Panc1 (cell line): ENCODE measurements around the gene DRP2. TPM values are rescaled to one million over a fixed set of nuclear protein-coding genes. Genes with fewer than 3 reads are reported as not detected.

Source experiments
- ATAC-seq: fragments of 200-7000 bp; cut with Tn5 transposase; 2 replicates; pipeline ENCODE4 v1.9.1; 2020; ENCODE audit warnings: mild to moderate bottlenecking, moderate library complexity
- BruUV-seq: library from RNA; stranded (reverse); fragments of 400-500 nt; replicated peaks from 2 replicates; lab custom pipeline; 2021; lab: Mats Ljungman, UMichigan
- CTCF ChIA-PET: fragments of 300-600 bp; sonication (Branson Sonifier 250); formaldehyde crosslinking; loops from one replicate; lab custom pipeline; 2022; ENCODE audit warnings: antibody characterized with exemption; lab: Charles Lee
- POLR2A ChIA-PET: fragments of 300-600 bp; sonication (Branson Sonifier 250); formaldehyde crosslinking; loops from one replicate; lab custom pipeline; 2022; ENCODE audit warnings: antibody characterized with exemption; lab: Charles Lee
- DNase-seq: peaks from one replicate; pipeline ENCODE4 v3.0.0-alpha.2; 2010; ENCODE audit warnings: low read depth, low spot score
- H3K27ac ChIP-seq: 2 replicates; pipeline ENCODE4 v1.5.1; 2011; ENCODE audit warnings: mild to moderate bottlenecking, low read length, inconsistent platforms
- H3K27me3 ChIP-seq: fragments of 200-500 bp; sonication (Bioruptor generic); 2 replicates; pipeline ENCODE4 v1.6.0; 2014; ENCODE audit warnings: low read length, inconsistent platforms; ENCODE audit not compliant: control insufficient read depth, insufficient read depth
- H3K36me3 ChIP-seq: fragments of 200-500 bp; sonication (Bioruptor generic); 2 replicates; pipeline ENCODE4 v1.5.1; 2014; ENCODE audit warnings: inconsistent platforms, mild to moderate bottlenecking, low read length, moderate library complexity; ENCODE audit not compliant: control insufficient read depth, insufficient read depth
- H3K4me1 ChIP-seq: 2 replicates; pipeline ENCODE4 v1.5.1; 2011; ENCODE audit warnings: inconsistent platforms, mild to moderate bottlenecking, low read length, moderate library complexity; ENCODE audit not compliant: control insufficient read depth, insufficient read depth
- H3K4me3 ChIP-seq, 2 experiments: 2 replicates each; pipeline ENCODE4 v1.5.1; 2011 to 2012; ENCODE audit warnings: low read depth in 2 of 2, low read length in 2 of 2, mild to moderate bottlenecking in 2 of 2, inconsistent platforms in 1 of 2, moderate library complexity in 1 of 2
- H3K9me3 ChIP-seq: fragments of 200-500 bp; sonication (Bioruptor generic); 2 replicates; pipeline ENCODE4 v1.5.1; 2014; ENCODE audit warnings: low read depth, mild to moderate bottlenecking, inconsistent platforms, low read length, moderate library complexity; ENCODE audit not compliant: control insufficient read depth, insufficient read depth
- POLR2AphosphoS5 ChIP-seq: IDR thresholded peaks from 2 replicates; pipeline ENCODE4 v1.6.1; 2012; ENCODE audit warnings: mild to moderate bottlenecking, low read depth, low read length, moderate library complexity
- SIN3A ChIP-seq: IDR thresholded peaks from 2 replicates; pipeline ENCODE4 v1.6.1; 2012; ENCODE audit warnings: low read depth, mild to moderate bottlenecking, low read length, moderate library complexity, borderline replicate concordance; ENCODE audit not compliant: insufficient read depth
- TCF7L2 ChIP-seq: IDR thresholded peaks from 2 replicates; pipeline ENCODE4 v1.6.1; 2011; ENCODE audit warnings: mild to moderate bottlenecking, low read depth, low read length, inconsistent platforms
- in situ Hi-C: cut with HindIII; loops from 2 replicates; pipeline ENCODE4 v1.10.0; 2016; ENCODE audit warnings: low sequenced_read_pairs, low pct_unique_long_range_greater_than_20kb
- intact Hi-C: fragments of 100-400 bp; cut with micrococcal nuclease; formaldehyde crosslinking; loops from one replicate; pipeline ENCODE4 v1.10.0; 2022; ENCODE audit not compliant: unreplicated experiment
- total RNA-seq: library from RNA; stranded (reverse); gene quantifications from one replicate; pipeline ENCODE4 v1.2.1, GENCODE V29; 2021; ENCODE audit not compliant: unreplicated experiment
- TF ChIP-seq, protein P1 (sequence below), 2 experiments: IDR thresholded peaks; 2 replicates each; pipeline ENCODE4 v1.6.1; 2011 to 2012; ENCODE audit warnings: low read depth in 2 of 2, control low read depth in 1 of 2, low read length in 1 of 2, mild to moderate bottlenecking in 1 of 2, moderate library complexity in 1 of 2; ENCODE audit not compliant: insufficient read depth in 1 of 2
- TF ChIP-seq, protein P2 (sequence below): fragments of 450-650 bp; IDR thresholded peaks from 2 replicates; pipeline ENCODE4 v1.5.1; 2017; ENCODE audit warnings: mild to moderate bottlenecking

The DRP2 gene
- total RNA-seq, 1 experiment from 2014 or later, result 0.15 TPM

DNA sequence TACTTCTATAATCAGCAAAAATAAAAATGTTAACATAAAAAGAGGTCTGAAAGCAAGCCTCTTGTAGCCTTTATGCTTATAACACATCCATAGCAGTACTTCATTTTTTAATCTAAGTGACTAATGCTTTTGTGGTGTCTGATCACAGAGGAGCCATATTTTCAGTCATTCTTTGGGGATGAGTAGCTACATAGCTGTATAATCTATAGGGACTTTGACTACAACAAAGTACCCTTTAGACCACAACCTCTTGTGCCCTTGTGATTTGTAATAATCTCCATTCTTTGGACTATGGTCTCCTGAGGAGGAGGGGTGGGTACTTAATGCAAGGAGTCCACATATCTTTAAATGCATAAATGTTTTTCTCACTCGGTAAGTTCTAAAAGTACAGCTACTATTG, 9.6 kb downstream of the DRP2 start:
- BruUV-seq, result no TSS peak
- no peak overlapping the region for H3K4me3 ChIP-seq
- intact Hi-C loops, result no loop called here
- H3K9me3 ChIP-seq, result no peaks in the 10 kb centered on the region
- POLR2A ChIA-PET, result no interaction called here
- H3K27me3 ChIP-seq, result peaks cover 2% of the 10 kb centered on the region; the same call in 1 of the 2 replicates
- H3K4me1 ChIP-seq, result no peaks in the 10 kb centered on the region
- in situ Hi-C loops, result no loop called here
- DNase-seq (no peak), ATAC-seq (no peak)
- H3K27ac ChIP-seq, result no peak overlapping the region
- H3K36me3 ChIP-seq, result no peaks in the 10 kb centered on the region
- CTCF ChIA-PET, result no interaction called here
- TF ChIP-seq, protein P1, sequence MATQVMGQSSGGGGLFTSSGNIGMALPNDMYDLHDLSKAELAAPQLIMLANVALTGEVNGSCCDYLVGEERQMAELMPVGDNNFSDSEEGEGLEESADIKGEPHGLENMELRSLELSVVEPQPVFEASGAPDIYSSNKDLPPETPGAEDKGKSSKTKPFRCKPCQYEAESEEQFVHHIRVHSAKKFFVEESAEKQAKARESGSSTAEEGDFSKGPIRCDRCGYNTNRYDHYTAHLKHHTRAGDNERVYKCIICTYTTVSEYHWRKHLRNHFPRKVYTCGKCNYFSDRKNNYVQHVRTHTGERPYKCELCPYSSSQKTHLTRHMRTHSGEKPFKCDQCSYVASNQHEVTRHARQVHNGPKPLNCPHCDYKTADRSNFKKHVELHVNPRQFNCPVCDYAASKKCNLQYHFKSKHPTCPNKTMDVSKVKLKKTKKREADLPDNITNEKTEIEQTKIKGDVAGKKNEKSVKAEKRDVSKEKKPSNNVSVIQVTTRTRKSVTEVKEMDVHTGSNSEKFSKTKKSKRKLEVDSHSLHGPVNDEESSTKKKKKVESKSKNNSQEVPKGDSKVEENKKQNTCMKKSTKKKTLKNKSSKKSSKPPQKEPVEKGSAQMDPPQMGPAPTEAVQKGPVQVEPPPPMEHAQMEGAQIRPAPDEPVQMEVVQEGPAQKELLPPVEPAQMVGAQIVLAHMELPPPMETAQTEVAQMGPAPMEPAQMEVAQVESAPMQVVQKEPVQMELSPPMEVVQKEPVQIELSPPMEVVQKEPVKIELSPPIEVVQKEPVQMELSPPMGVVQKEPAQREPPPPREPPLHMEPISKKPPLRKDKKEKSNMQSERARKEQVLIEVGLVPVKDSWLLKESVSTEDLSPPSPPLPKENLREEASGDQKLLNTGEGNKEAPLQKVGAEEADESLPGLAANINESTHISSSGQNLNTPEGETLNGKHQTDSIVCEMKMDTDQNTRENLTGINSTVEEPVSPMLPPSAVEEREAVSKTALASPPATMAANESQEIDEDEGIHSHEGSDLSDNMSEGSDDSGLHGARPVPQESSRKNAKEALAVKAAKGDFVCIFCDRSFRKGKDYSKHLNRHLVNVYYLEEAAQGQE (IDR thresholded peaks at IDR 0.05; ENCODE audit: insufficient read depth in 1 of 2, low read depth in 2 of 2, low read length in 1 of 2), result no peak
- TF ChIP-seq SIN3A, result no peak
- TF ChIP-seq, protein P2, sequence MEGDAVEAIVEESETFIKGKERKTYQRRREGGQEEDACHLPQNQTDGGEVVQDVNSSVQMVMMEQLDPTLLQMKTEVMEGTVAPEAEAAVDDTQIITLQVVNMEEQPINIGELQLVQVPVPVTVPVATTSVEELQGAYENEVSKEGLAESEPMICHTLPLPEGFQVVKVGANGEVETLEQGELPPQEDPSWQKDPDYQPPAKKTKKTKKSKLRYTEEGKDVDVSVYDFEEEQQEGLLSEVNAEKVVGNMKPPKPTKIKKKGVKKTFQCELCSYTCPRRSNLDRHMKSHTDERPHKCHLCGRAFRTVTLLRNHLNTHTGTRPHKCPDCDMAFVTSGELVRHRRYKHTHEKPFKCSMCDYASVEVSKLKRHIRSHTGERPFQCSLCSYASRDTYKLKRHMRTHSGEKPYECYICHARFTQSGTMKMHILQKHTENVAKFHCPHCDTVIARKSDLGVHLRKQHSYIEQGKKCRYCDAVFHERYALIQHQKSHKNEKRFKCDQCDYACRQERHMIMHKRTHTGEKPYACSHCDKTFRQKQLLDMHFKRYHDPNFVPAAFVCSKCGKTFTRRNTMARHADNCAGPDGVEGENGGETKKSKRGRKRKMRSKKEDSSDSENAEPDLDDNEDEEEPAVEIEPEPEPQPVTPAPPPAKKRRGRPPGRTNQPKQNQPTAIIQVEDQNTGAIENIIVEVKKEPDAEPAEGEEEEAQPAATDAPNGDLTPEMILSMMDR, result no peak
- no peak for TF ChIP-seq TCF7L2
- no peak for TF ChIP-seq POLR2AphosphoS5

DNA sequence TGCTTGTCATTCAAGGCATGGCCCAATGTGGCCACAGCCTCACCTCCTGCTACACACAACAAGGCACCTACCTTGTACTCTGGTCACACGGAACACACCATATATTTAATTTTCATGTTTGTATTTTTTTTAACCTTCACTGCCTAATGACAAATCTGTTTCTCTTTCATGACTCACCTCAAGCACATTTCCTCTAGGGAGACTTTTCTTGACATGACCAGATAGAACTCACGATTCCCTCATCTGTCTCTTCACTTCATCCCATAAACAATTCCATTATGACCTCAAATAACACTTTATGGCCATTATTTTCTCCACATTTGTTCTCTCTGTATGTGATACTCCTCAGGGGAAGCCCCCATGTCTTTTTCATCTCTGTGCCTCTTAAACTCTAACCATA, 11.1 kb downstream of the DRP2 start:
- Histone ChIP-seq H3K27me3 (peaks cover 2% of the 10 kb centered on the region), H3K36me3 (no peaks in the 10 kb centered on the region), H3K27ac (no peak overlapping the region), H3K9me3 (no peaks in the 10 kb centered on the region), H3K4me1 (no peaks in the 10 kb centered on the region), H3K4me3 (no peak overlapping the region)
- BruUV-seq, result no TSS peak
- in situ Hi-C loops (no loop called here), intact Hi-C loops (no loop called here)
- CTCF ChIA-PET, result no interaction called here
- TF ChIP-seq TCF7L2 (no peak), SIN3A (no peak), POLR2AphosphoS5 (no peak)
- TF ChIP-seq, protein P2, result no peak
- TF ChIP-seq, protein P1 (IDR thresholded peaks at IDR 0.05; ENCODE audit: insufficient read depth in 1 of 2, low read depth in 2 of 2, low read length in 1 of 2), result no peak
- ATAC-seq, result no peak
- POLR2A ChIA-PET, result no interaction called here
- no peak for DNase-seq
